GM12892 (cell line): ENCODE data around the gene ZNF367.

Experiments
- POLR2A ChIP-seq: IDR thresholded peaks from 2 replicates; pipeline ENCODE4 v1.6.1; 2011; ENCODE audit warnings: low read depth, low read length, control low read depth
- POLR2AphosphoS5 ChIP-seq: IDR thresholded peaks from 2 replicates; pipeline ENCODE4 v1.6.1; 2011; ENCODE audit warnings: low read depth, low read length, control low read depth
- TAF1 ChIP-seq: IDR thresholded peaks from 2 replicates; pipeline ENCODE4 v1.6.1; 2011; ENCODE audit warnings: low read depth, mild to moderate bottlenecking, control low read depth, low read length, borderline replicate concordance

GRCh38 chr9:96343515-96344360 lies 74.4 kb downstream of the ZNF367 start:
- no peak for TF ChIP-seq TAF1
- no peak for TF ChIP-seq POLR2A
- no peak for TF ChIP-seq POLR2AphosphoS5
